Left ventricle myocardium inferior (tissue), 1 donor: ENCODE results near the gene TSHR. TPM values are rescaled to one million over a fixed set of nuclear protein-coding genes. Genes with fewer than 3 reads are reported as not detected.
A peak's percentile ranks its signal among the peaks of the same experiment; 100 is the strongest.

Experiments used
- DNase-seq: peaks from one replicate; pipeline ENCODE4 v3.0.0-alpha.2; 2020
- H3K27ac ChIP-seq: fragments of 200-600 bp; replicated peaks from 2 replicates; pipeline ENCODE4 v1.8.0; 2021
- H3K27me3 ChIP-seq: fragments of 200-600 bp; 2 replicates; pipeline ENCODE4 v1.8.0; 2021; ENCODE audit warnings: low read depth
- H3K36me3 ChIP-seq: fragments of 200-600 bp; 2 replicates; pipeline ENCODE4 v1.8.0; 2021
- H3K4me1 ChIP-seq: fragments of 200-600 bp; 2 replicates; pipeline ENCODE4 v1.8.0; 2021
- H3K4me3 ChIP-seq: fragments of 200-600 bp; 2 replicates; pipeline ENCODE4 v1.8.0; 2021; ENCODE audit warnings: mild to moderate bottlenecking, moderate library complexity
- H3K9me3 ChIP-seq: fragments of 200-600 bp; replicated peaks from 2 replicates; pipeline ENCODE4 v1.8.0; 2021
- CTCF ChIP-seq: fragments of 200-600 bp; IDR thresholded peaks from 2 replicates; pipeline ENCODE4 v1.8.0; 2021; ENCODE audit warnings: antibody characterized with exemption, mild to moderate bottlenecking, borderline replicate concordance
- intact Hi-C: fragments of 100-400 bp; cut with micrococcal nuclease; formaldehyde crosslinking; loops from one replicate; pipeline ENCODE4 v1.11.0; 2022
- total RNA-seq: library from RNA; stranded (reverse); fragmentation: NEBNext Ultra II Directional; extraction: Animal tissue kit (Norgen Biotek cat#: 25700); gene quantifications from one replicate; pipeline ENCODE4 v1.2.1, GENCODE V29; 2021
- donor health status: DM: no; HTN: yes; CAD: no; lungs with severe emphysema.

The TSHR gene
- total RNA-seq, 1 donor from 2014 or later, result not detected

GRCh38 chr14:80996049-80996901 is 40.9 kb downstream of the TSHR start:
- no peaks in the 10 kb centered on the region for H3K9me3 ChIP-seq
- no peak overlapping the region for H3K27ac ChIP-seq
- H3K36me3 ChIP-seq, result no peaks in the 10 kb centered on the region
- H3K4me1 ChIP-seq, result peaks cover 6% of the 10 kb centered on the region
- intact Hi-C loops, result loop anchor here (5.0 kb wide), 1 partner anchor 176 kb away; no protein-coding TSS in a partner anchor
- H3K27me3 ChIP-seq, result peaks cover 27% of the 10 kb centered on the region
- no peak for DNase-seq
- peak; percentile 73 for TF ChIP-seq CTCF
- no peak overlapping the region for H3K4me3 ChIP-seq

- Histone ChIP-seq H3K9me3 (no peaks in the 10 kb centered on the region), H3K4me1 (peaks cover 12% of the 10 kb centered on the region), H3K27me3 (no peaks in the 10 kb centered on the region), H3K27ac (no peak overlapping the region), H3K4me3 (no peak overlapping the region), H3K36me3 (no peaks in the 10 kb centered on the region)
- no peak for DNase-seq
- intact Hi-C loops, result no loop called here
- TF ChIP-seq CTCF, result no peak
These were observed 46.0 kb downstream of the TSHR start for GRCh38 chr14:81001447-81001846.

GRCh38 chr14:81004575-81004974 is 49.2 kb downstream of the TSHR start:
- TF ChIP-seq CTCF, result no peak
- Histone ChIP-seq H3K4me1 (peaks cover 9% of the 10 kb centered on the region), H3K4me3 (no peak overlapping the region), H3K27ac (no peak overlapping the region), H3K27me3 (no peaks in the 10 kb centered on the region), H3K36me3 (no peaks in the 10 kb centered on the region), H3K9me3 (no peaks in the 10 kb centered on the region)
- DNase-seq, result no peak
- intact Hi-C loops, result no loop called here

GRCh38 chr14:81005540-81006228 is 50.3 kb downstream of the TSHR start:
- intact Hi-C loops, result no loop called here
- DNase-seq, result no peak
- Histone ChIP-seq H3K36me3 (no peaks in the 10 kb centered on the region), H3K27ac (no peak overlapping the region), H3K9me3 (no peaks in the 10 kb centered on the region), H3K4me1 (peaks cover 9% of the 10 kb centered on the region), H3K27me3 (no peaks in the 10 kb centered on the region), H3K4me3 (no peak overlapping the region)
- no peak for TF ChIP-seq CTCF

GRCh38 chr14:81006266-81006665 is 50.8 kb downstream of the TSHR start:
- intact Hi-C loops, result no loop called here
- no peaks in the 10 kb centered on the region for H3K27me3 ChIP-seq
- H3K27ac ChIP-seq, result no peak overlapping the region

More at GRCh38 chr14:81006266-81006665, 50.8 kb downstream of the TSHR start:
- Histone ChIP-seq H3K4me1 (peaks cover 9% of the 10 kb centered on the region), H3K9me3 (no peaks in the 10 kb centered on the region), H3K4me3 (no peak overlapping the region), H3K36me3 (no peaks in the 10 kb centered on the region)
- TF ChIP-seq CTCF, result no peak
- DNase-seq, result no peak
